ENCODE measurements around the gene MED15.

DNA sequence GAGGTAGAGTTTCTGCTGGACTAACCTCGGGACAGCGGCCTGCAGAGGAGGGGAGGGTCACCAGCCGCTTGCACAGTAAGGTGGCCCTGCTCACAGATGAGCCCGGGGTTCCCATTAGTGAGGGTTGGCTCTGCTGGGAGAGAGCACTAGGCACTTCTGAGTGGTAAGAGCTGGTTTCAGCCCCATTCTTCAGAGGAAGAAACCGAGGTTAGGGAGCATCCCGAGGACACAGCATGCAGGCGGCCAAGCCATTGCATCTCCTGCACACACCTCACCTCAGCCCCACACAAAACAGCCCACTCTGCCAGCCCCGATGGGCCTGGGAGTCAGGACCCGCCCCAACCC lies 99.3 kb downstream of the MED15 start:
- TF ChIP-seq, protein P1, sequence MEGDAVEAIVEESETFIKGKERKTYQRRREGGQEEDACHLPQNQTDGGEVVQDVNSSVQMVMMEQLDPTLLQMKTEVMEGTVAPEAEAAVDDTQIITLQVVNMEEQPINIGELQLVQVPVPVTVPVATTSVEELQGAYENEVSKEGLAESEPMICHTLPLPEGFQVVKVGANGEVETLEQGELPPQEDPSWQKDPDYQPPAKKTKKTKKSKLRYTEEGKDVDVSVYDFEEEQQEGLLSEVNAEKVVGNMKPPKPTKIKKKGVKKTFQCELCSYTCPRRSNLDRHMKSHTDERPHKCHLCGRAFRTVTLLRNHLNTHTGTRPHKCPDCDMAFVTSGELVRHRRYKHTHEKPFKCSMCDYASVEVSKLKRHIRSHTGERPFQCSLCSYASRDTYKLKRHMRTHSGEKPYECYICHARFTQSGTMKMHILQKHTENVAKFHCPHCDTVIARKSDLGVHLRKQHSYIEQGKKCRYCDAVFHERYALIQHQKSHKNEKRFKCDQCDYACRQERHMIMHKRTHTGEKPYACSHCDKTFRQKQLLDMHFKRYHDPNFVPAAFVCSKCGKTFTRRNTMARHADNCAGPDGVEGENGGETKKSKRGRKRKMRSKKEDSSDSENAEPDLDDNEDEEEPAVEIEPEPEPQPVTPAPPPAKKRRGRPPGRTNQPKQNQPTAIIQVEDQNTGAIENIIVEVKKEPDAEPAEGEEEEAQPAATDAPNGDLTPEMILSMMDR (IDR thresholded peaks at IDR 0.05) = no peak
- no peak for TF ChIP-seq POLR2A (IDR thresholded peaks at IDR 0.05)
